ENCODE measurements around the gene DDB1. TPM values are rescaled to one million over a fixed set of nuclear protein-coding genes. Genes with fewer than 3 reads are reported as not detected.

The DDB1 gene
- total RNA-seq, 1 donor from 2014 or later: 130 TPM

GRCh38 chr11:61359516-61359915 is 26.6 kb upstream of the DDB1 start:
- Histone ChIP-seq H3K4me1 (peaks cover 0 to 9% of the 10 kb centered on the region in 2 donors), H3K36me3 (peaks cover 7 to 22% of the 10 kb centered on the region in 2 donors), H3K9me3 (no peaks in the 10 kb centered on the region), H3K27ac (no peak overlapping the region), H3K27me3 (no peaks in the 10 kb centered on the region), H3K4me3 (no peak overlapping the region)
- TF ChIP-seq CTCF (IDR thresholded peaks at IDR 0.05): no peak
- DNase-seq (ENCODE audit: low spot score in 2 of 2): no peak
- intact Hi-C loops (cut with DNase I): no loop called here

GRCh38 chr11:61358566-61358965 is 25.7 kb upstream of the DDB1 start:
- Histone ChIP-seq H3K9me3 (no peaks in the 10 kb centered on the region), H3K36me3 (peaks cover 8 to 25% of the 10 kb centered on the region in 2 donors), H3K27me3 (no peaks in the 10 kb centered on the region), H3K4me3 (no peak overlapping the region), H3K27ac (no peak overlapping the region), H3K4me1 (peaks cover 0 to 9% of the 10 kb centered on the region in 2 donors)
- TF ChIP-seq CTCF (IDR thresholded peaks at IDR 0.05): no peak
- DNase-seq (ENCODE audit: low spot score in 2 of 2): no peak
- intact Hi-C loops (cut with DNase I): no loop called here

- no peak for TF ChIP-seq CTCF (IDR thresholded peaks at IDR 0.05)
- no peak for DNase-seq (ENCODE audit: low spot score in 2 of 2)
- H3K27me3 ChIP-seq: no peaks in the 10 kb centered on the region
- intact Hi-C loops (cut with DNase I): no loop called here
- no peak overlapping the region for H3K4me3 ChIP-seq
- peaks cover 0 to 9% of the 10 kb centered on the region in 2 donors for H3K4me1 ChIP-seq
- H3K36me3 ChIP-seq: peaks cover 15 to 32% of the 10 kb centered on the region in 2 donors
- H3K9me3 ChIP-seq: no peaks in the 10 kb centered on the region
- no peak overlapping the region for H3K27ac ChIP-seq
These were observed 25.0 kb upstream of the DDB1 start for GRCh38 chr11:61357894-61358239.

- Histone ChIP-seq H3K4me1 (peaks cover 0 to 9% of the 10 kb centered on the region in 2 donors), H3K27me3 (no peaks in the 10 kb centered on the region), H3K36me3 (peaks cover 16 to 37% of the 10 kb centered on the region in 2 donors), H3K4me3 (no peak overlapping the region), H3K27ac (no peak overlapping the region), H3K9me3 (no peaks in the 10 kb centered on the region)
- no peak for DNase-seq (ENCODE audit: low spot score in 2 of 2)
- intact Hi-C loops (cut with DNase I): no loop called here
- no peak for TF ChIP-seq CTCF (IDR thresholded peaks at IDR 0.05)
These were observed 24.5 kb upstream of the DDB1 start for GRCh38 chr11:61357233-61357893.

GRCh38 chr11:61356706-61357105 is 23.8 kb upstream of the DDB1 start:
- peaks cover 0 to 9% of the 10 kb centered on the region in 2 donors for H3K4me1 ChIP-seq
- no peaks in the 10 kb centered on the region for H3K9me3 ChIP-seq
- H3K4me3 ChIP-seq: no peak overlapping the region
- no peak for TF ChIP-seq CTCF (IDR thresholded peaks at IDR 0.05)
- intact Hi-C loops (cut with DNase I): no loop called here
- no peak for DNase-seq (ENCODE audit: low spot score in 2 of 2)
- peaks cover 23 to 43% of the 10 kb centered on the region in 2 donors for H3K36me3 ChIP-seq
- H3K27ac ChIP-seq: no peak overlapping the region
- no peaks in the 10 kb centered on the region for H3K27me3 ChIP-seq

- Histone ChIP-seq H3K27ac (no peak overlapping the region), H3K36me3 (peaks cover 44 to 66% of the 10 kb centered on the region in 2 donors), H3K4me3 (no peak overlapping the region), H3K4me1 (no peaks in the 10 kb centered on the region), H3K9me3 (no peaks in the 10 kb centered on the region), H3K27me3 (no peaks in the 10 kb centered on the region)
- no peak for TF ChIP-seq CTCF (IDR thresholded peaks at IDR 0.05)
- DNase-seq (ENCODE audit: low spot score in 2 of 2): no peak
- intact Hi-C loops (cut with DNase I): no loop called here
These were observed 21.3 kb upstream of the DDB1 start for GRCh38 chr11:61354208-61354607.

Measured in ascending aorta (tissue), 2 donors.